GM19395 (cell line): ENCODE measurements around the gene RCN1.
"Not testable (repeated sequence)": the region's sequence is repeated elsewhere in the genome, so short reads cannot be mapped to it uniquely, and the experiment has no call there.

Source experiments
- ATAC-seq: cut with Tn5 transposase; IDR thresholded peaks from one replicate; pipeline ENCODE4 v1.9.1; 2021; ENCODE audit warnings: mild to moderate bottlenecking, moderate library complexity; ENCODE audit not compliant: unreplicated experiment

Gene RCN1

GRCh38 chr11:32073644-32074026 lies 17.2 kb upstream of the RCN1 start:
- no peak for ATAC-seq

DNA sequence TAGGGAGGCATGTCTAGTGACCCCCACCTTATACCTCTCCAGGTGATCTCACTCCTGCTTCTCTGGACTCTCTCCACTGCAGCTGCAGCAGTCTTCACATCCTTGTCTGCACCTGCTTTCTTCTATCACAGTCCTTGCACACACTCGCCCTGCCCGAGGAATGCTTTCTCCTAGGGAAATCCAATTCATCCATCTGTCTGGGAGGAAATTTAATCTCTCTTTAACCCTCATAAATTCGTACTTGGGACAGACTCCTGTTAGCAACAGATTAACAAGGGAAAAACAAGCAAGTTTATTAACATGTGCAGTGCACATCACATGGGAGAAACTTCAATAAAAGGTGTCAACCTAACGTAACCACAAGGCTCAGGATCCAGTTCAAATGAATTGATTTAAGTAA lies 11.3 kb upstream of the RCN1 start:
- no peak for ATAC-seq

- no peak for ATAC-seq
Measured at GRCh38 chr11:32080361-32080980, 10.4 kb upstream of the RCN1 start.

DNA sequence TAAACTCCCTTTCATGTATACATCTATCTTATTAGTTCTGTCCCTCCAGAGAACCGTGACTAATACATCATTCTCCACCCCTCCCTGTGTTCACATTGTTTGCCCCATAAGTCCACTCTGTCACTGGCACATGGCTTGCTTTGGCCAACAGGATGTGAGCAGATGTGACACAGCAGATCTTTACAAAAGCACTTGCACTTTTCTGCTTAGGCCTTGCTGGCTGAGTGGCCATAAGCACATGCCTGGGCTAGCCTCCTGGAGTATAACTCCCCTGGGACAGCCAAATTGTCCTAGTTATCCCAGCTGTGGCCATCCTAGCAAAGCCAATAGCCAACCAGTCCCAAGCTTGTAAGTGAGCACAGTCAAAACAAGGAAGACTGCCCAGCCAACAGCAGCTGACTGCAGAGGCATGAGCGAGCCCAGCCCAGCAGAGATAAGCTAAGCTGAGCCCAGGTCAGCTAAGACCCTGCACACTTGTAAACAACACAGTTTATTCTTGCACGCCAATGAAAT lies 9.7 kb upstream of the RCN1 start:
- ATAC-seq: no peak

DNA sequence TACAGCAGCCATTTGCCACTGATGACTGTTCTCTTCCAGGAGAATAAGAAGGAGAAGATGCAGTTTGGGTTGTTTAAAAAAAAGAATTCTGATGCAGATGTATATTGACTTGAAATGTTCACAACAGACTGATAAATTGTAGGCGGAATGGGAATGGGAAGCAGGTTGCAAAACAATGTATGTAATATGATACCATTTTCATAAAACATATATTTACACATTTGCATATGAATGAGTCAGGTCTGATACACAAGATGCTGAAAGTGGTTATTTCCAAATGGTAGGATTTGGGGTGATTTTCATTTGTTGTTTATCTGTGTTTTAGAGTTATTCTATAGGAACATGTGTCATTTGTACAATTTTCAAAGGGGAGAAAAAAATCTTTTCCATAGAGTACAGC lies 9.0 kb upstream of the RCN1 start:
- ATAC-seq: no peak

DNA sequence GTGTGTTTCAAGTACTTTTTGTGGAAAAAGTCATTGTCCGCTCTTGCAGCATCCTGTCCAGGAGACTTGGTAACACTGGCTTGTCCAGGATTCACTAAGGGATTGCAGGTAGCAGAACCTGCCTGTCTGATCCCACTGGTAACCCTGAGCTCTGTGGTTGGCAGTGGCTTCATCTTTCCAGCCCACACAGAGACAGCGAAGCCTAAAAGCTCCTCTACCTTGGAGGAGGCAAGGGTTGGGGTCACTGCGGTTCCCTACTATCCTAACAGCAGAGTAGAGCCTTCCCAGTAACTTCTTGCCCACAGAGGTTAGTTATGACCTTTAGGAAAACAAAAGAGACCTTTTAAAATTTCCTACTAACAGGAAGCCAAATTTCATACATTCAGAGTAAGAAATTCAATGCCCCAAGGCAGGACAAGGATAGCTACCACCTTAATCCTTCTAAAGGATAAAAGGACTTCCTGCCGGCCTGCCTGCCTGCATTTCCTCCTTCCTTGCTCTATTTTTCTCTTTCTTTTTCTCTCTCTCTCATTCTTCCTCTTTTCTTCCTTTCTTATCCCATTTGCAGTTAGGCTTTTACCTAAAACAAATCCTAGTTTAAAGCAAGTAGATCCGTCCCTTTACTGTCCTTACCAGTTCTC lies 8.4 kb upstream of the RCN1 start:
- no peak for ATAC-seq

- ATAC-seq: no peak
Measured at GRCh38 chr11:32087597-32087996, 3.3 kb upstream of the RCN1 start.

DNA sequence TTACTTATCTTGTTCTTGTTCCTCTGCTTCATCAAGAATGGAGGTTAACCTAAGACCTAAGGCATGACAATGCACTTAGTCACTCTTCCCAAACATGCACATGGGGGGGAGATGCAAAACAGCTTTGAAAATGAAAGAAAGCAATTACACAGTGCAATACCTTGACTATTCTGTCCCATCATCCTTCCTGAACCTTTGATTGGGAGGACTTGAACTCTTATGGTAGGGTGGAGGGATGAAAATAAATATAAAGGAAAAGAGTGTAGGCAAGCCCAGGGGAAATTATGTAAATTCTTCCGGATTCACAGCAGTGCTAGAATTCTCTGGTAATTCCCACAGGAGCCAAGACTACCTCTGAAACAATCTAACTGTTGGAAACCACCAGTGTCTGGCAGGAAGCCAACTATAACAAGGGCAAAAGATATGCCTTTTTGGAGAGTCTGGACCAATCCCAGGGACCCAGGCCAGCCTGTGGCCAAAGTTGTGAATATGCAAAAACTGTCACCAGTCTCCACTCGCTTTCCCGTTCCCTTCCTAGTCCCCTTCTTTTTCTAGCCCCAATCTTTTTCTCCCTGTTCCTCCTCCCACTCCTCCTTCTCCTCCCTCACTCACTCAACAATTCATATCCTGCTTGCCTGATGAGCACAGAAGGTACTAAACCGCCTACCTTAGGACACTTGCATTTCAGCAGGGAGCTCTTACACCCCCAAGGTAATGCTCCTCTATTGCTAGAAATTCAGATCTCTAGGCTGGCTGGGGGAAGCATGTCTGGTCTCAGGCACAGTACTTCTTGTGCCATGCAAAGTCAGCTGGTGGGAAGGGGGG lies 2.5 kb upstream of the RCN1 start:
- peak; percentile 28 for ATAC-seq

DNA sequence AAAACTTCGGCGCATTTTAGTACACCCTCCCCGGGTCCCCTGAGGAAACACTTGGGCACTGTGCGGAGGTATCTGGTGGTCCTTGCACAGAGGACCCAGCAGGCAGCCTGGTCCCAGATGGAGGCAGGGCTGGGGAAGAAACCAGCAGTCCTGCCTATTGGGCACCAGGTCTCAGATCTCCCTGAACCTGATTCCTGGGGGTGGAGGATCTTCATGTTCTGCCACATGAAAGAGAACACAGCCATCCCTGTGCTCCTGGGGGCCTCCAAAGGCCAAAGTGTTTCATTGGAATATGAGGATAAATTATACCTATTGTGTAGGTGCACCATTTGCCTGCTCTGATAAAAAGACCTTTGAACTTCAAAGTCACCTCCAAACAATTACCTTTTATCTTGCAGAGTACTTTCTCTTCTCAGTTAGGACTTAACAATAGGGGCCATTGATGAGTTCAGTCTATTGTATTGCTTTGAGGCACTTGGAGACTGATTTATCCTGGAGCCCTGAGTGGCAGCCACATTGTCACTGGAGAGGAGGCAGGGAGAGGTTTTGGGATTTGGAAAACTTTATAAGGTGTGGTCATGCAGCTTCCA lies 1.8 kb downstream of the RCN1 start:
- ATAC-seq: no peak

- no peak for ATAC-seq
Measured at GRCh38 chr11:32094923-32095322, 4.0 kb downstream of the RCN1 start.

GRCh38 chr11:32098142-32098903 lies 7.4 kb downstream of the RCN1 start:
- no peak for ATAC-seq

DNA sequence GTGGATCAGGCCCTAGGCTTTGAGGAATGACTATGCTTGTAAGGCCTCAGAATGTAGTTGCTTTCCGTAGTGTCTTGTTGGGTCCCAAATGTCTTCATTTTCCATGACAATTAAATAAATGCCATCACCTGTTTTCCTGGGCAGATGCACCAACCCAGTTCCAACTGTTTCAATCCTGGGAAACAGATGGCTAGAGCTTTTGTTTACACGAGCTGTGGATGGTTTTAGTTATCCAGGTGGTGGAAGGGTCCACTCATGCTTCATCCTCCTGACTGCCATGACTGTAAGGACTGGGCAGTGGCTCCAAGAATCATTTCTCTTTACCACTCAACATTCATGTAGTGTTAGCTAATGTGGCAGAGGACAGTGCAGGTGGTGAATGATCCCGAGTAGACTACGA lies 8.6 kb downstream of the RCN1 start:
- ATAC-seq: no peak

- no peak for ATAC-seq
Measured at GRCh38 chr11:32100495-32100894, 9.6 kb downstream of the RCN1 start.

- no peak for ATAC-seq
Measured at GRCh38 chr11:32101791-32102190, 10.9 kb downstream of the RCN1 start.

GRCh38 chr11:32103121-32103719 lies 12.3 kb downstream of the RCN1 start:
- ATAC-seq: not testable (repeated sequence)

DNA sequence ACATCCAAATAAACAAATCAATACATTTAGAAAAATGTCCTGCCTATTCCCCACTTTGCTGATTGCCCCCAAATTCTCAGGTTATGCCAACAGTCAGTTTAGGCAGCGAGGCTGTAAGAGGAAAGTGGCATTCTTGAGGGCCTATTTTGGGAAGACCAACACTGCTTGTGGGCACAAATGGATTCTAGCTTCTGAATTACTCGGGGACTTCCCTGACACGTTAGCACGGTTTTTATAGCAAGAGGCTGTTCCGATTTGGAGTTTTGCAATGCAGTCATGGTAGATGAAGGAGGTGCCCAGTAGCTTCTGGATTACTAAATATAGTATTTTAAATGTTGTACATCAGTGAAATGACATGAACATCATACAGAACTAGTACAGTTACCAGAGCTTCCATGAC lies 13.1 kb downstream of the RCN1 start:
- no peak for ATAC-seq

GRCh38 chr11:32105871-32106560 lies 15.1 kb downstream of the RCN1 start:
- peak; percentile 70 for ATAC-seq

- ATAC-seq: no peak
Measured at GRCh38 chr11:32107647-32108046, 16.8 kb downstream of the RCN1 start.

DNA sequence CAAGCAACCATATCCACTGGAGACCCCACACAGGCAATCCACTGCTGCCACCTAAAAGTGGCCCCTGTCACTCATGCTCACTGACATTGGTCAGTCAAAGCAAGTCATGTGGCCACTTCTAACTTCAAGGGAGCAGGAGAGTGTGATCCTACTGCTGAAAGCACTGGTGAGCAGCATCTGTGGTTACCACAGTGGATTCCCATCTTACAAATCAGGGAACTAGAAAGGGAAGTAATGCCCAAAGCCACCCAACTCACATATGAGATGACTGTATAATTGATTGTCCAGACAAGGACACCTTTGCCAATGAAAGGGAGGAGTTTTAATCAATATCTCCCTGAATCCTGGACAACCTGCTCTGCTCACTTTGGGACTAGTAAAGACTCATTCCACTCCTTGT lies 17.7 kb downstream of the RCN1 start:
- ATAC-seq: no peak

DNA sequence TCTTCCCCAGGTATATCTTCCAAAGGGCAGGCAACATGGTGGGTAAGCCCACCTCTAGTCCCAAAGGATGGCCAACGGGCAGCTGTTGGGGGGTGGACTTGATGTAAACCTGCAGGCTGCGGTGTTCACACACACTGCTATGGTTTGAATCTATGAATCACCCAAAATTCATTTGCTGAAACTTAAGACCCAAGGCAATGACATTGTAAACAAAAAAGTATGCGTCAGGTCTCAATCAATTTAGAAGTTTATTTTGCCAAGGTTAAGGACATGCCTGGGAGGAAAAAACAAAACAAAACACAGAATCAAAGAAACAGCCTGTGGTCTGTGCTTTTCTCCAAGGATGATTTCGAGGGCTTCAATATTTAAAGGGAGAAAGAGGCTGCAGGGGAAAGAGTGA lies 18.3 kb downstream of the RCN1 start:
- no peak for ATAC-seq
